ENCODE data around the gene PLEKHM3.

The PLEKHM3 gene

GRCh38 chr2:207775473-207775872, 249.9 kb downstream of the PLEKHM3 start:
- TF ChIP-seq CTCF (IDR thresholded peaks at IDR 0.05; ENCODE audit: low read depth, low read length, missing control alignments), result no peak
- Histone ChIP-seq H3K27ac (no peak overlapping the region), H3K4me3 (ENCODE audit: low read depth, low read length) (no peak overlapping the region), H3K27me3 (replicated peaks) (no peaks in the 10 kb centered on the region), H3K36me3 (replicated peaks) (no peaks in the 10 kb centered on the region)
- in situ Hi-C loops (cut with HindIII; ENCODE audit: low pct_ligation_motif_present, low sequenced_read_pairs), result no loop called here
- no peak for DNase-seq

GRCh38 chr2:207772844-207773205, 252.5 kb downstream of the PLEKHM3 start:
- no peaks in the 10 kb centered on the region for H3K27me3 ChIP-seq (replicated peaks)
- H3K27ac ChIP-seq, result no peak overlapping the region
- in situ Hi-C loops (cut with HindIII; ENCODE audit: low pct_ligation_motif_present, low sequenced_read_pairs), result no loop called here
- no peaks in the 10 kb centered on the region for H3K36me3 ChIP-seq (replicated peaks)
- no peak overlapping the region for H3K4me3 ChIP-seq (ENCODE audit: low read depth, low read length)
- DNase-seq, result no peak
- no peak for TF ChIP-seq CTCF (IDR thresholded peaks at IDR 0.05; ENCODE audit: low read depth, low read length, missing control alignments)

- Histone ChIP-seq H3K27ac (no peak overlapping the region), H3K4me3 (ENCODE audit: low read depth, low read length) (no peak overlapping the region), H3K36me3 (replicated peaks) (no peaks in the 10 kb centered on the region), H3K27me3 (replicated peaks) (no peaks in the 10 kb centered on the region)
- DNase-seq, result no peak
- TF ChIP-seq CTCF (IDR thresholded peaks at IDR 0.05; ENCODE audit: low read depth, low read length, missing control alignments), result no peak
- in situ Hi-C loops (cut with HindIII; ENCODE audit: low pct_ligation_motif_present, low sequenced_read_pairs), result no loop called here
These were observed 253.1 kb downstream of the PLEKHM3 start for GRCh38 chr2:207772081-207772843.

- TF ChIP-seq CTCF (IDR thresholded peaks at IDR 0.05; ENCODE audit: low read depth, low read length, missing control alignments), result no peak
- no peak for DNase-seq
- H3K4me3 ChIP-seq (ENCODE audit: low read depth, low read length), result no peak overlapping the region
- H3K27ac ChIP-seq, result no peak overlapping the region
- H3K27me3 ChIP-seq (replicated peaks), result no peaks in the 10 kb centered on the region
- in situ Hi-C loops (cut with HindIII; ENCODE audit: low pct_ligation_motif_present, low sequenced_read_pairs), result no loop called here
- H3K36me3 ChIP-seq (replicated peaks), result no peaks in the 10 kb centered on the region
These were observed 253.9 kb downstream of the PLEKHM3 start for GRCh38 chr2:207771421-207771820.

All from brain microvascular endothelial cell (primary cell).